NCI-H1048 (cell line): ENCODE measurements around the gene S1PR5.
"Not testable (repeated sequence)": the region's sequence is repeated elsewhere in the genome, so short reads cannot be mapped to it uniquely, and the experiment has no call there.

Experiments
- DNase-seq: peaks from one replicate; lab custom pipeline; 2025; lab: John Stamatoyannopoulos, UW

Gene S1PR5

GRCh38 chr19:10544753-10545251 is 27.6 kb upstream of the S1PR5 start:
- no peak for DNase-seq

GRCh38 chr19:10544242-10544752 is 27.1 kb upstream of the S1PR5 start:
- no peak for DNase-seq

- DNase-seq: peak; percentile 55
These were observed 26.4 kb upstream of the S1PR5 start, which contains the start of gene ATG4D for GRCh38 chr19:10543420-10544241. Gene ATG4D (plus strand): TSS chr19:10543904. CDS start chr19:10544091, 187 bp downstream.

GRCh38 chr19:10543059-10543419 is 25.8 kb upstream of the S1PR5 start:
- no peak for DNase-seq

GRCh38 chr19:10539016-10539415 is 21.8 kb upstream of the S1PR5 start:
- DNase-seq: not testable (repeated sequence)

GRCh38 chr19:10538204-10538983 is 21.1 kb upstream of the S1PR5 start:
- no peak for DNase-seq

GRCh38 chr19:10537668-10538067 is 20.4 kb upstream of the S1PR5 start:
- no peak for DNase-seq

- DNase-seq: no peak
These were observed 18.4 kb upstream of the S1PR5 start for GRCh38 chr19:10535613-10536012.

- DNase-seq: no peak
These were observed 16.6 kb upstream of the S1PR5 start for GRCh38 chr19:10533646-10534386.

- no peak for DNase-seq
These were observed 15.2 kb upstream of the S1PR5 start for GRCh38 chr19:10532457-10532856.

- not testable (repeated sequence) for DNase-seq
These were observed 9.6 kb upstream of the S1PR5 start for GRCh38 chr19:10526887-10527286.

- no peak for DNase-seq
These were observed 8.4 kb upstream of the S1PR5 start for GRCh38 chr19:10525636-10526035.

GRCh38 chr19:10523135-10523636 is 5.9 kb upstream of the S1PR5 start:
- no peak for DNase-seq

- DNase-seq: no peak
These were observed 4.4 kb upstream of the S1PR5 start for GRCh38 chr19:10521461-10522171.

- DNase-seq: no peak
These were observed 3.5 kb upstream of the S1PR5 start for GRCh38 chr19:10520652-10521318.

- DNase-seq: no peak
These were observed 2.2 kb upstream of the S1PR5 start for GRCh38 chr19:10519421-10519820.

GRCh38 chr19:10518444-10519361 is 1.5 kb upstream of the S1PR5 start:
- DNase-seq: no peak

- DNase-seq: no peak
These were observed 655 bp upstream of the S1PR5 start for GRCh38 chr19:10517760-10518443.
